22Rv1 (cell line): Measurements from ENCODE around the gene STRA6.

Experiments
- H3K27ac ChIP-seq: fragments of 450-650 bp; 2 replicates; pipeline ENCODE4 v1.5.1; 2017
- ZFX ChIP-seq: fragments of 450-650 bp; IDR thresholded peaks from 2 replicates; pipeline ENCODE4 v1.6.1; 2017; ENCODE audit warnings: antibody characterized with exemption, borderline replicate concordance
- TF ChIP-seq, protein P1 (sequence below): fragments of 450-650 bp; IDR thresholded peaks from 2 replicates; pipeline ENCODE4 v1.5.1; 2017; ENCODE audit warnings: mild to moderate bottlenecking

STRA6 gene

DNA sequence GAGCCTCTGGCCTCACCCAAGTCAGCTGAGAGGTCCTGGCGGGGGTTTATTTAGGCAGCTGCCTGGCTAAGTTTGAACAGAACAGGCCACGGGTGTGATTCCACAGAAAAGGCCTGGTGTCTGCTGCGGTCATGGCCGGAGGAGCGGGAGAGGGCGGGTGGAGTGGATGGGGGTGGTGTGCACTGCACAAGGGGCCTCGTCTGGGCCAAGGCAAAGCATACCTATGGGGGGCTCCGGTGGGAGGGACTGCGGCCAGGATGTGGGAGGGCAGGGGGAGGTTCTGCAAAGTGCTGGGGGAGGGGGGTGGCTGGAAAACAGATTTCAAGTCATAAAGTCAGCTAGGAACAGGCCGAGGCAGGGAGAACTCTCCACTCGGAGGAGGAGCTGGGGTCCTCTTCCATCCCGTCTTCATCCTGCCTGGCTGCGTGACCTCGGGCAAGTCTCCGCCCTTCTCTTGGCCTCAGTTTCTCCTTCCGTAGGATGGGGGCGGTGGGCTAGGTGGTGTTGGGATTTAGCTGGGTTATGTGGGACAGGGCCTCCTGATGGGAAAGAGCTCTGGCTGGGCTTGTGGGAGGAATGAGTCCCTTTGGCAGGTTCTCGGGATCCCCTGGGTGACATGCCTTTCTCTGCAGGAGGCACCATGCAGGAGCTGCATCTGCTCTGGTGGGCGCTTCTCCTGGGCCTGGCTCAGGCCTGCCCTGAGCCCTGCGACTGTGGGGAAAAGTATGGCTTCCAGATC lies 28.2 kb downstream of the STRA6 start:
- H3K27ac ChIP-seq, result no peak overlapping the region
- TF ChIP-seq, protein P1, sequence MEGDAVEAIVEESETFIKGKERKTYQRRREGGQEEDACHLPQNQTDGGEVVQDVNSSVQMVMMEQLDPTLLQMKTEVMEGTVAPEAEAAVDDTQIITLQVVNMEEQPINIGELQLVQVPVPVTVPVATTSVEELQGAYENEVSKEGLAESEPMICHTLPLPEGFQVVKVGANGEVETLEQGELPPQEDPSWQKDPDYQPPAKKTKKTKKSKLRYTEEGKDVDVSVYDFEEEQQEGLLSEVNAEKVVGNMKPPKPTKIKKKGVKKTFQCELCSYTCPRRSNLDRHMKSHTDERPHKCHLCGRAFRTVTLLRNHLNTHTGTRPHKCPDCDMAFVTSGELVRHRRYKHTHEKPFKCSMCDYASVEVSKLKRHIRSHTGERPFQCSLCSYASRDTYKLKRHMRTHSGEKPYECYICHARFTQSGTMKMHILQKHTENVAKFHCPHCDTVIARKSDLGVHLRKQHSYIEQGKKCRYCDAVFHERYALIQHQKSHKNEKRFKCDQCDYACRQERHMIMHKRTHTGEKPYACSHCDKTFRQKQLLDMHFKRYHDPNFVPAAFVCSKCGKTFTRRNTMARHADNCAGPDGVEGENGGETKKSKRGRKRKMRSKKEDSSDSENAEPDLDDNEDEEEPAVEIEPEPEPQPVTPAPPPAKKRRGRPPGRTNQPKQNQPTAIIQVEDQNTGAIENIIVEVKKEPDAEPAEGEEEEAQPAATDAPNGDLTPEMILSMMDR, result no peak
- no peak for TF ChIP-seq ZFX

DNA sequence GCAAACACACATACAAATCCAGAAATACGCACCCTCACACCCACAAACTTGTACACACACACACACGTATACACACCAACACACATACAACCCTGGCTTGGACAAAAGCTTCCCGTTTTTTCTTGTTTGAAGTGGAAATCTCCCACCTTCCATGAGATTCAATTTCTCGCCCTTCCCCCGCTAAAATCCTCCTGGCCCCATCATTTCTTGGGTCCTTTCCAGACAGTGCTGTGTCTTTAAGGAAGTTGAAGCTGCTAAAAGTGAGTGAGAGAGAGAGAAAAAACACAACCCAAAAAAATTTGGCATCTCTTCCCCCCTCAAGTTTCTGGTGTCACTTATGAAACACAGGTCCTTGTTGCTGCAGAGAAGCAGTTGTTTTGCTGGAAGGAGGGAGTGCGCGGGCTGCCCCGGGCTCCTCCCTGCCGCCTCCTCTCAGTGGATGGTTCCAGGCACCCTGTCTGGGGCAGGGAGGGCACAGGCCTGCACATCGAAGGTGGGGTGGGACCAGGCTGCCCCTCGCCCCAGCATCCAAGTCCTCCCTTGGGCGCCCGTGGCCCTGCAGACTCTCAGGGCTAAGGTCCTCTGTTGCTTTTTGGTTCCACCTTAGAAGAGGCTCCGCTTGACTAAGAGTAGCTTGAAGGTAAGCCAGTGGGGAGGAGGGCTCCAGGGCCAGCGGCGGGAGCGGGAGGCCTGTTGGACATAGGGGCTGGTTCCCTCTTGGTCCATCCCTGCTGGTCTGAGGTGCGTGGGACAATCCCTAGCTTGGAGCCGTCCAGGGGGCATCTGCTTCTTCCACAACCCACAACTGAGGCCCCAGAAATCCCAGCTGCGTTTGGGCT lies 29.0 kb downstream of the STRA6 start, which contains the start of gene ISLR:
Gene ISLR, plus strand, starts transcription at position 331 of the 839 bp plus-strand sequence. CDS start 1,149 bp downstream, outside the sequence.
- no peak within 1 kb of the TSS for H3K27ac ChIP-seq
- TF ChIP-seq, protein P1, result no peak
- no peak for TF ChIP-seq ZFX

DNA sequence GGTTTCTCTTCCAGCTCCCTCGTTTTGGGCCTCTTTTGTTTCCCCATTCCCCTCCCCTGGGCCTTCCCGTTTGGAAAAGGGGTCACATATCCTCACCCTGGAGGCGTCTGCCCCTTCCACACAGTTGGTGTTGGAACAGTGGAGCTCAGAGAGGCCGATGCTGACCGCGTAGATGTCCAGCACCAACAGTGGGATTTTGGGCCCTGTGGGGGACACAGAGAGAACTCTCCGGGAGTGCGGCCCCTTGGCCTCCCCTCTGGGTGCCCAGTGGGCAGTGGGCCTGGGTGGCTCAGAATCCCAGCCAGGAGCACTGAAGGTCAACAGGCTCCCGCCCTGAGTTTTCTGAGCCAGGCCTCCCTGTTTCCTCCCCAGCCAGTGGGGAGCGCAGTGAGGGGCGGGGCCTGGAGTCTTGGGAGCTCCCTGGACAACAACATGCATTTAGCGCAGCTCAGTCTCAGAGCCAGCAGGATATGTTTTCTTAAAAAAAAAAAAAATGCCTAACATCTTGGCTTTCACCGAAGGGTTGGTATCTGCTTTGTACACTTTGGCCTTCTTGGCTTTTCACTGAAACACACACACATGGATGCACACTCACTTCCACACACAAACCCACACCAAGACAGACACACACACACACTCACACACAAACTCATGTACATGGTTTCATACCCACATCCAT lies 29.7 kb downstream of the STRA6 start:
- no peak overlapping the region for H3K27ac ChIP-seq
- no peak for TF ChIP-seq ZFX
- TF ChIP-seq, protein P1, result no peak

DNA sequence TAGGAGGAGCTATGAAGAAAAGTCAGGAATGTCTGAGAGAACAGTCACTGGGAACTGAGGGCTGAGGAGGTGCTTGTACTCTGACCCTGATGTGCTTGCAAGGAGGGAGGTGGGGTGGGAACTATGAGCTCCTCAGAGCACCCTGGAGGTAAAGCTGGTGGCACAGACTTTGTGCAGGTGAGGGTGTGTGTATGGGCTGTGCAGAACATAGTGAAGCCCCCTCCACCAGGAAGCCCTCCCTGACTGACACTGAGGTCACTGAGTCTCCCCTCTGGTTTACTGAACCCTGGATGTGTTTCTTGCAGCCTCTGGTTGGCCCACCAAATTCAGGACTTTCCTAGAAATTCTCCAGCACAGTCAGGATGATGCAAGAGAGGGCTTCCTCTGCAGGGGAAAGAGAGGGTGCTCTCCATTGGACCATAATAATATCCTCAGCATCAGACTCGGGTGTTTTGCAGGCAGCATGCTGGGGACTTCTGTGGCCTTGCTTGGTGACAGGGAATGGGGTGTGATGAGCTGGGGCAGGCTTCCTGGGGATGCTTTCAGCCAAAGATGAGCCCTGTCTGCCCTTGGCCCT lies 30.5 kb downstream of the STRA6 start:
- no peak for TF ChIP-seq ZFX
- TF ChIP-seq, protein P1, result no peak
- H3K27ac ChIP-seq, result no peak overlapping the region

DNA sequence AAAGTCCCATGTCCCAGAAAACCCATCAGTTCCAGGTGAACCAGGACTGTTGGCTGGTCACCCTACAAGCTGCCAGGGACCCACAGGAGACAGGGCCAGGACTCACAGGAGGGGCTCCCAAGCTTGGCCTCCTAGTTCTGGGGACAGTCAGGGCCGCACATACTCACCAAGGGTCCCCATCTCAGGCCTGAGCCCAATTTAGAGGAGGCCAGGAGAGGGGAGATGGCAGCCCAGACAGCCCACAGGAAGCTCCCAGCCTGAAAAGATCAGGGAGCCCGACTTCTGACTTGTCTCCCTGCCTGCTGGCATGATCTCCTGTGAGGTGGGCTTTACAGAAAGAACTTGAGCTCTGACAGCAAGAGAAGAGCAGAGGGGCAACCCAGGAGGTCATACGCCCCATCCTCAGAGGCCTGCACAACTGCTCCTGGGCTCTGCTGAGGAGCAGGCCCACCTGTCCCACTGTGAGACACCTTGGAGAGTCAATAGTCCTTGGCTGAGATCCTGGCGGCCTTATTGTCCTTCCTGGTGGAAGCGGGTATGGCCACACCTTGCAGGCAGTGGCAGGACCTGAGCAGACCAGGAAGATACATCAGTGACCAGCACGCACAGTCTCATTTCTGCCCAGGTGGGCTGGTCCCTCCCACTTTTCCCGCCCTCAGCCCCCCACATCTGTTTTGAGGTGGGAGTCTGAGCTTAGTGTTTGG lies 31.6 kb downstream of the STRA6 start:
- no peak overlapping the region for H3K27ac ChIP-seq
- TF ChIP-seq ZFX, result no peak
- TF ChIP-seq, protein P1, result no peak

DNA sequence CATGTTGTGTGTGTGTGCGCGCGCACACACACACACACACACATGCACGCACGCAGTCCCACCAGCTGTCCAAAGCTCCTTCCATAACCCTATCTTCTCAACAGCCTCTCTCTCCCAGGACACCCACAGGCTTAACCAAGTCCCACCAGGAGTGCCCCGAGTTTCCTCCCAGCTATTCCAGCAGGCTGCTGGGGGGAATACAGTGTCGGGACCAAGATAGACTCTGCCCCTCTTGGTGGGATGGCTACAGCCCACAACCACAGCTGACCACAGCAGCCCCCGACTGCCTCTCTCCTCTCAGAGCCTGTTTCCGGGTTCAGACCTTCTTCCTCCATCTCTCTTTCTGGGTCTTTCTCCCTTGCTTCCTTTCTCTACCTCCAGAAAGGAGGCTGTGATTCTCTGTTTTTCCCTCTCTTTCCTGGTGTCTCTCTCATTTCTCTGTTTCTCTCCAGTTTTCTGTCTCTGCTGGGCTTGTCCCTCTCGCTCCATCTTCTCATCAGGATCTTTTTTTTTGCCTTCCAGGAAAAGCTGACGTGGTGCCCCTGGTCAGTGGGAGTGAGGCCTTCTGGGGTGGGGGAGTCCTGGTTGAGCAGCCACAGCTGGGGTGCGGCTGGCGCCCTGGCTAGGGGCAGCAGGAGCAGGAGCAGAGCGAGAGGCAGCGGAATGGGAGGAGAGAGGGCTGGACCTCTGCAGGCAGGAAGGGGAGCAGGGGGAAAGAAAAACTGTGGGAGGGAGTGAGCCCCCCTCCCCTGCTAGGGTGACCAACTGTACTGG lies 32.3 kb downstream of the STRA6 start:
- H3K27ac ChIP-seq, result no peak overlapping the region
- TF ChIP-seq, protein P1, result no peak
- TF ChIP-seq ZFX, result no peak
